Stimulated activated naive CD8-positive, alpha-beta T cell treated with anti-CD3 and anti-CD28 coated beads, Interleukin-15, amount 100 ng/mL, for 72 hours (primary cell): ENCODE data around the gene DTHD1.

Experiments
- ATAC-seq: fragments of 150-1000 bp; cut with Tn5 transposase; 2 replicates; pipeline ENCODE4 v1.10.0; 2021; ENCODE audit warnings: mild to moderate bottlenecking, moderate library complexity
- DNase-seq, 2 donors: peaks; one replicate each; pipeline ENCODE4 v3.0.0; 2021 to 2022
- H3K27ac Mint-ChIP-seq, 2 donors: one replicate each; pipeline ENCODE4 v1.8.0; 2022; ENCODE audit warnings: mild to moderate bottlenecking in 2 of 2, mixed read lengths in 2 of 2, moderate library complexity in 2 of 2
- H3K27me3 Mint-ChIP-seq: one replicate; pipeline ENCODE4 v1.8.0; 2022; ENCODE audit warnings: mixed read lengths
- H3K4me1 Mint-ChIP-seq: one replicate; pipeline ENCODE4 v1.8.0; 2022; ENCODE audit warnings: mild to moderate bottlenecking, mixed read lengths
- H3K4me3 Mint-ChIP-seq, 2 donors: one replicate each; pipeline ENCODE4 v1.8.0; 2022; ENCODE audit warnings: mild to moderate bottlenecking in 2 of 2, mixed read lengths in 2 of 2, moderate library complexity in 1 of 2
- H3K9me3 Mint-ChIP-seq, 2 donors: one replicate each; pipeline ENCODE4 v1.8.0; 2022; ENCODE audit warnings: mixed read lengths in 2 of 2

DTHD1 gene

DNA sequence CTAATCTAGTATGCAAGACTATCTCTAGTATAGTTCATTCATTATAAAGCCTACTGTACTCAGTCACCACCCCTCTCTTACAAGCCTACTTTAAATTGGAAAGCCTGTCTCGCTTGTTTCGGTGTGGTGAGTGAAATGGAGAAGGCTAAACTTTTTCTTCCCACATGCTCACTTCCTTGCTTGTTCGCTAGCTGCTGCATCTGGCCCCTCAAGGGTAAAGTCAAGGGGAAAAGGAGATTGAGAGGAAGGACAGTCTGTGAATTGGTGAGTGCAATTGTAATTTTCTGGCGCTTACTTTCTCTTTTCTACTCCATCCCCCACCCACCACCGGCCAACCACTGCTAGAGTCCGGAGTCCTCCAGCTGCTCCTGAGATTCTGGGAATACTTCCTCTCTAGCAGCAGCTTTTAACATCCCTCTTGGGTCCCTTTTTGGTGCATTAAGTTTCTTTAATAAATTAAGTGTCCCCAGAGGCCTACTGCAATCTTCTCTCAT, 25.0 kb upstream of the DTHD1 start:
- H3K9me3 Mint-ChIP-seq = peaks cover 0 to 7% of the 10 kb centered on the region in 2 donors
- H3K4me1 Mint-ChIP-seq = peaks cover 52% of the 10 kb centered on the region
- peak overlapping the region; percentile 68 to 79 for H3K4me3 Mint-ChIP-seq
- H3K27me3 Mint-ChIP-seq = no peaks in the 10 kb centered on the region
- DNase-seq (no peak), ATAC-seq (peak; percentile 48)
- peak overlapping the region; percentile 90 to 98 for H3K27ac Mint-ChIP-seq

DNA sequence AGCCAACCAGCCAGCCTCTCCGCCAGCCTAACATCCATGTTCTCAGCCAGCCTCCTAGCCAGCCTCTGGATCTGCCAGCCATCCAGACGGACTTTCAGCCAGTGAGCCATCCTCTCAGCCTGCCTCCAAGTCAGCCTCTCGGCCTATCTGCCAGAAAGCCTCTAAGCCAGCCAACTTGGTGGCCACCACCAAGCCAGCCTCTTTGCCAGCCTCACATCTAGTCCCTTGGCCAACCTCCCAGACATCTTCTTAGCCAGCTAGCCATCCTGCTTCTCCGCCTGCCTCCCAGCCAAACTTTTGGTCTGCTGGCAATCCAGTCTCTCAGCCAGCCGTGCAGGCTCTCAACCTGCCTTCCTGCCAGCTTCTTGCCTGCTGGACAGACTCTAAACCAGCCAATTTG, 20.7 kb upstream of the DTHD1 start:
- H3K4me1 Mint-ChIP-seq = peaks cover 37% of the 10 kb centered on the region
- no peak overlapping the region for H3K27ac Mint-ChIP-seq
- H3K27me3 Mint-ChIP-seq = no peaks in the 10 kb centered on the region
- peaks cover 0 to 7% of the 10 kb centered on the region in 2 donors for H3K9me3 Mint-ChIP-seq
- ATAC-seq (no peak), DNase-seq (no peak)
- no peak overlapping the region for H3K4me3 Mint-ChIP-seq

DNA sequence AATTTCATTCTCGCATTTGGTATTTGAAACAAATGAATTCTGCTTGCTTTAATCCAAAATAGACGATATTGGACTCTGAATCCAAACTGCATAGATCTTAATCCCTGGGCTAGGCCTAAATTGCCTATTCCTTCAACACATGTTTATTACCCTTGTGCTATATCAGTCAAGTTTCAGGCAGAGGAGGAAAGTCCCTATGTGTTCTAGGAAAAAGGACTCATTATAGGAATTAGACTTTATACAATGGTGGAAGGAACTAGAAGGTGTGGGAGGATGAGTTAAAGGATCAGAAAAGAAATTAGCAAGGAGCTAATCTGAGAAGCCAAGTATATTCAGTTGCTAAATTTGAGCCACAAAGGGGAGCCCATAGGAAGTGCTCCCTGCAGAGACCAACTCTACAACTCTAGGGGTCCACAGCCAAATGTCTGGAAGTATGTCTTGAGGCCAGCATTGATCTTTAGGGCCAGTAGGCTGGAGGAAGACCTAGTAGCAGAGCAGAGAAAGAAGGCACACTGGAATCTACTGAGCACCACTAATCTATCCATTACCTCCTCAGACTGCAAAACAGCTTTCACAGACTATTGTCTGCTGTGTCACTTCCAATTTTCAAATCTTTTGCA, 17.1 kb upstream of the DTHD1 start:
- ATAC-seq = peak; percentile 3
- Mint-ChIP-seq H3K4me1 (peaks cover 50% of the 10 kb centered on the region), H3K4me3 (peak overlapping the region in 1 of 2 donors; percentile 0), H3K27me3 (no peaks in the 10 kb centered on the region), H3K9me3 (peaks cover 0 to 7% of the 10 kb centered on the region in 2 donors), H3K27ac (peak overlapping the region in 1 of 2 donors; percentile 6)
- DNase-seq = no peak

DNA sequence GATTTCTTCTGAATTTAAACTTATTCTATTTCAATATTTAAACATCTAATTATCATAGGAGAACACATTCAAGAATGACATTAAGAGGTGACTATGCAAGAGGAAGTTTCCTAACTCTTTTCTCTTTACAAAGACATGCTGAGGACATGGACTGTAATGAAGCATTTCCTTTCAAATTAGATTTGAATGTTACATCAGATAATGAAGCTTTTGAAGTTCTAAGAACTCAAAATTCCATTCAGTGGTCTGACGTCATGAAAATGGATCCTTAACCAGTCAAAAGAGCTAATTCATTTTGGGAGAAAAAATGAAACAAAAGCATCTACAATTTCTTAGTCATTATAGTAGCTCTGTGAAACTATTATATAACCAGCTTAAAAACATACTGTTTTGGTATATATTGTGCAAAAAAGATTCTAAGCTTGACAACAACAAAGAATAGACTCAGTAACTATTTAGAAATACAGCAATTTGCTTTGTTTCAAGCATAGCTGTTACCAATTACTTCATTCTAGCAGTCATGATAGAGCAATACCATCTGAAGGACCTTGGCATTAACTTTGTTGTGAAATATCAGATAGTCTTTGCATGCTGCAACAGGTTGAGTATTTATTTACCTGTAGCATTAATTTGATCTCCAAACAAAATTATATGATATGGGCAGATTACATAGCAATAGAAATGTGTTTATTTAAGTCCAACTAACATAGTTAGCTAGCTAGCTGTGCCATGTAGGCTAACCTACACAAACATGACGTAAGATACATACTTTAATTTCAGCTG, 13.7 kb upstream of the DTHD1 start:
- ATAC-seq (peak; percentile 43), DNase-seq (no peak)
- H3K9me3 Mint-ChIP-seq = no peaks in the 10 kb centered on the region
- peak overlapping the region; percentile 93 to 94 for H3K27ac Mint-ChIP-seq
- H3K4me3 Mint-ChIP-seq = peak overlapping the region in 1 of 2 donors; percentile 11
- H3K4me1 Mint-ChIP-seq = peaks cover 56% of the 10 kb centered on the region
- H3K27me3 Mint-ChIP-seq = no peaks in the 10 kb centered on the region

DNA sequence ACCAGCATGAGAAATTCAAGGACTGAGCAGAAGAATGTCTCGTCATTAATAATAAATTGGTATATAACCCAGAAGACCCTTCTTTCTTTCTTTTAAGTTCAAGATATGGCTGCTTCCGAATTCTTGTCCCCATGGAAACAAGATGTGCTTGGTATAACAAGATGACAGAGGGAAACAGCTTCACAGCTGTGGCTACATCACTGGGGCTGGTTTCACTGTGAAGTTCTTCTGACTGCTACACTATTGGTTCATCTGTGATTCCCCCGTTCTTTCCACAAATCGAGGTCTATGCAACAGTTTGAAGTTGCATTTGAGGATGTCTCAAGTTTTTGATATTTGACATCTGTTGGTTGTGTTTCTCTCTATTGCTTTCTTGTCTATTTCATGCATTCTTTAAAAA, 12.3 kb upstream of the DTHD1 start:
- peak; percentile 30 to 74 for DNase-seq
- Mint-ChIP-seq H3K27me3 (no peaks in the 10 kb centered on the region), H3K27ac (peak overlapping the region; percentile 78 to 98), H3K4me1 (peaks cover 53% of the 10 kb centered on the region), H3K4me3 (peak overlapping the region in 1 of 2 donors; percentile 64), H3K9me3 (no peaks in the 10 kb centered on the region)
- peak; percentile 99 for ATAC-seq

DNA sequence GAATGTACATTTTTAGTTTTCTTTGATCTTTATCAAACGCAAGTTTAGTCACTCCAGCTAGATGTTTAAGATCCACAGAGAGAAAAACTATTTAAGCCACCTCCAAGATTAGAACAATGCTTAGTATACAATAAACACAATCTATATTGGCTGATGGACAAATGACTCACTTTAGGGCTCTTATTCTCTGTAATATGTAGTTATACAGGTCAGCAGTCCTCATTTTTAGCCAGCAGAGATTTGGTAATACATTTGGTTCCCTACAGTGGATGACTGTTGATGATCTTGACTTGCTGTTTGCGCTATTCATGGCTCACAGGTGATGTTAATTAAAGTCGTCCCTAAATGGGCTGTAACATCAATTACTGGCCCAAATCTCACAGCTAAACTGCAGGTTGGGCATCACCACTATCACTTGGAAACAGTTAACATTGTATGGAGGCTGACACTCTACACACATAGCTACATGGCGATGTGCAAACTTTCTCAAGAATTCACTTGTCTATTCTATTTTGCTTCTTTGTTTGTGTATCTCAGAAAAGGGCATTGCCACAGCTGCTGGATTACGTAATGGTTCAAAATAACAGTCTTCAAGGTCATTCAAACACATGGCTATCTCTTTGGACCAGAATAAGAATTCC, 11.8 kb upstream of the DTHD1 start:
- Mint-ChIP-seq H3K27ac (peak overlapping the region; percentile 78 to 98), H3K4me3 (no peak overlapping the region), H3K9me3 (no peaks in the 10 kb centered on the region), H3K27me3 (no peaks in the 10 kb centered on the region), H3K4me1 (peaks cover 47% of the 10 kb centered on the region)
- DNase-seq = no peak
- peak; percentile 13 for ATAC-seq

DNA sequence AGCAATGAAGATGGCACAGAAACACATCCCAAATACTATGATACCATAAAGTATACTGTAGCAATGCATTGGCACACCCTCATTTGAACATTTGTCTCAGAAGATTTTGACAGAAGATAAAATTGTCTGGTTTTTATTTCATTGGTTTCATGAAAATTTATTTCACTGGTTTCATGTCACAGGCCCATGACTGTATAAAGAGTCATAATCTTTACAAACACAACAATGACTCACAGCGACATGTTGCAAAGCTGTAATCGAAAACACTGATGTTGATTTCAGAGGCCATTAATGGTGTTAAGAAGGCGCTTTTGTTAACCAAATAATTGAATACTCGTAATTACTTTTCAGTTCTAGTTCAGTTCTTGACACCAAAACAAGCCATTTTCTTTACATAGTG, 8.1 kb upstream of the DTHD1 start:
- ATAC-seq (no peak), DNase-seq (no peak)
- no peaks in the 10 kb centered on the region for H3K27me3 Mint-ChIP-seq
- H3K27ac Mint-ChIP-seq = no peak overlapping the region
- H3K4me3 Mint-ChIP-seq = no peak overlapping the region
- H3K4me1 Mint-ChIP-seq = peaks cover 36% of the 10 kb centered on the region
- H3K9me3 Mint-ChIP-seq = no peaks in the 10 kb centered on the region

DNA sequence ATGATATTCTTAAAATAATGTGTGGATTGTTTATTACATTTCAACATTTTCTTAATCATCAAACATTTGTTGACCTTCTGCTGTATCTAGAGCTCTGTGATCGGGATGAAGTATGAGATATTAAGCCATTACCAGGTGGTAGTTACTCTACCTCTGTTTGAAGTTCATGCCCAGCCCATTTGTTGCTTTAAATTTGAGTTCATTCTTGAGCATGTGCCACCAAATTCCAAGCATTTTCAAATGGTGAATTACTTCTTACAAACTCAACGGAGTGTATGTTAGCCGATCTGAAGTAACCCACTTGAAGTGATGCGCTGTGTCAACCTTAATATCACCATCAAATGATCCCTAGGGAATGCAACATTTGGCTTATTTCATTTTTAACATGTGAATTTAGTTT, 7.3 kb upstream of the DTHD1 start:
- ATAC-seq = no peak
- Mint-ChIP-seq H3K27me3 (no peaks in the 10 kb centered on the region), H3K9me3 (no peaks in the 10 kb centered on the region), H3K4me1 (peaks cover 36% of the 10 kb centered on the region), H3K4me3 (no peak overlapping the region), H3K27ac (no peak overlapping the region)
- DNase-seq = no peak

DNA sequence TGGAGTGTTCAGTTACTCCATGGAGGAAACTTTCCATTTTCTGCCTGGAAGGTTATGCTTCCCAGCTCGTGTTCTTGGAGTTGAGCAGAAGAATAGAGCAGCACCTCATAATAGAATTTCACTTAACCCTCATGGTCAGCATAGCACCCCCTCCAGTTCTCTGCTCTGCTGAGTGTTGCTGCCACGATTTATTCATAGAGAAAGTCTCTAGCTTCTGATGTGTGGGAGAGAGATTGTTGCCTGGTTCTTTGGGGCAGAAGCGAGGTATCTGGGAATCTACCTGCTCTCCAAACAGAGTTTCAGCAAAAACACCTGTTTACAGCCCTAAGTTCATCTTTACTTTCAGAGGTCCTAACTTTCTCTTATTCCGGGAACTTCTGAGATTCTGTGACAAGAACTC, 3.9 kb upstream of the DTHD1 start:
- peaks cover 61% of the 10 kb centered on the region for H3K4me1 Mint-ChIP-seq
- peak overlapping the region in 1 of 2 donors; percentile 64 for H3K27ac Mint-ChIP-seq
- DNase-seq (no peak), ATAC-seq (peak; percentile 52)
- H3K27me3 Mint-ChIP-seq = no peaks in the 10 kb centered on the region
- peak overlapping the region; percentile 25 to 27 for H3K4me3 Mint-ChIP-seq
- H3K9me3 Mint-ChIP-seq = no peaks in the 10 kb centered on the region

DNA sequence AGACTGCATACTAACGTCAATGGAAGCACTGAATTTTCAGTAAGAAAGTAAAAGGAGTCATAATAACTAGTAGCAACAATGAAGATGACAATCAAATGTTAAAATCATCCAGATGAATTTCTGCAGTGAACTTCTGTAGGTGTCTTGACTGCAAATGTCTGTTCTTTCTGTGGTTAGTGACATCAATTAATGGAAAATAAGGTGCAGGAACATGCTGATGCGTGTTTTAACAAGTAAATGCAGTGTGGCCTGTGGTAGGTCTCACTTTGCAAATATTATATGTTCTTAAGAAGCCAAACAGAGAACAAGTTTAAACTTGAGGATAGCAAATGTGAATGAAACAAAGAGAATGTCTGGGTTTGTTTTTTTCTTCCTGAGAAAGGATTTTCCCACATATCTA, 2.6 kb upstream of the DTHD1 start:
- Mint-ChIP-seq H3K4me1 (peaks cover 72% of the 10 kb centered on the region), H3K9me3 (no peaks in the 10 kb centered on the region), H3K27me3 (no peaks in the 10 kb centered on the region), H3K27ac (no peak overlapping the region), H3K4me3 (peak overlapping the region; percentile 44 to 51)
- DNase-seq = no peak
- peak; percentile 61 for ATAC-seq

DNA sequence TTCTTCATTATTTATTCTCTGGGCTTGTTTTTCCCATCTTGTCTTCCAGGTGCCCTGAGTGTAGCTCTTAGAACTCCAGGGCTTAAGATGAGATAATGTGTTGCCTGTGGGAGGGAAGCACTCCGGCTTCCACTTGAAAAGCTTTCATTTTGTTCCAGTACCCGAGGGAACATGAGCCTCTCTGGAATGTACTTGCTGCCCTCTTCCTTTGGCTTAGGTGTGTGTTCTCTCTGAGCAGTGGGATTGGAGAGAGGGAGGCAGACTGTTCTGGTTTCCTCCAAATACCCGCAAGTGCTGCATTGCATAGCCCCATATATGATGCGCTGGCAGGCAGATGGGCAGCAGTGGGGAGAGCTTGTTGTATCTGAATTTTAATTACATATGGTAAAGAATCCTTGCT, 861 bp upstream of the DTHD1 start:
- H3K27ac Mint-ChIP-seq = no peak overlapping the region
- ATAC-seq (no peak), DNase-seq (no peak)
- H3K27me3 Mint-ChIP-seq = no peaks in the 10 kb centered on the region
- H3K9me3 Mint-ChIP-seq = peaks cover 0 to under 1% of the 10 kb centered on the region in 2 donors
- H3K4me1 Mint-ChIP-seq = peaks cover 90% of the 10 kb centered on the region
- H3K4me3 Mint-ChIP-seq = no peak overlapping the region

DNA sequence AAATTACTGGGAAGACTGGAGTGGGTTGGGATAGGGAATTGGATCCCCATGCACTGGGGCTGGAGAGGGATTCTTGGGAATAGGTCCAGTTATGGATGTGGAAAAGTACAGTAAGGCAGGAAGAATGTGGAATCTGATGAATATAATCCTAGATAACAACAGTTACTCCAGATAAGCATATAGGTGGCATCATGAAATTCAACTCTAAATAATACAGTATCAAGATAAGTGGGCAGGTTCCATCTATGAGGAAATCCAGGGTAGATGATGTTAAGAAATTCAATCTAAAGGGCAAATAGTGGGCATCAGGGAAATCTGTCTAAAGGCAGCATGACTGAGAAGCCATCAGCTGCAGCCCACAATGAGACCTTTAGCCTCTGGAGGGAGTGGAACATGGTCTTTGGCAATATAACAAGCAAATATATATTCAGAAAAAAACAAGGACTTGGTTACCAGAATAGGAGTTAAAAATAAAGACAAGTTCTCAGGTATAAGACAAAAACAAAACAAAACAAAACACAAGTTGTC, 1.2 kb downstream of the DTHD1 start:
- Mint-ChIP-seq H3K4me3 (no peak overlapping the region), H3K4me1 (peaks cover 93% of the 10 kb centered on the region), H3K9me3 (peaks cover 3 to 5% of the 10 kb centered on the region in 2 donors), H3K27me3 (no peaks in the 10 kb centered on the region), H3K27ac (no peak overlapping the region)
- no peak for ATAC-seq
- no peak for DNase-seq

DNA sequence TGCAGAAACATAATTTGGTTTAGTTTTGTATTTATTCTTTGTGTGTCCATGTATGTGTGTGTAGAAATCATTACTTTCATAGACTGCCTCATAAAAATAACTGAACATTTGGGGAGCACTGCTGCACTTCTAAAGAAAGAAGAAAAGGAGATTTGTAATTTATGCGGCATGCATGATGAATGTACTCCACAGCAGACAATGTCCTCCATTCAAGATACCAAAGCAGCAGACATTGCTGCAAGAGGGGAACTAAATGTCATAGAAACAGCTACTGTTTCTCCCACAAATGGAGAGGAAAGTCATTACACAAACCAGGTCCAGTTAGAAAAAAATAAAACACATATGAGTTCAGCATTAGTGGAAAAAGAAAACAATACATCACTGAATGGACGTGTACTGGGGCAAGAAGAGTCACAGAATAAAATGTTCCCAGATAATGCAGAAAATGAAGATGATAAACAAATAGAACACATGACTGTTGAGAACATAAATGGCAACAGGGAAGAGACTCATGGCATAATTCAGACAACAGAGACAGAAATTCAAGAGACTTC, 2.6 kb downstream of the DTHD1 start:
- Mint-ChIP-seq H3K4me3 (no peak overlapping the region), H3K9me3 (peaks cover 5 to 6% of the 10 kb centered on the region in 2 donors), H3K27me3 (no peaks in the 10 kb centered on the region), H3K4me1 (peaks cover 91% of the 10 kb centered on the region), H3K27ac (no peak overlapping the region)
- ATAC-seq = no peak
- no peak for DNase-seq

DNA sequence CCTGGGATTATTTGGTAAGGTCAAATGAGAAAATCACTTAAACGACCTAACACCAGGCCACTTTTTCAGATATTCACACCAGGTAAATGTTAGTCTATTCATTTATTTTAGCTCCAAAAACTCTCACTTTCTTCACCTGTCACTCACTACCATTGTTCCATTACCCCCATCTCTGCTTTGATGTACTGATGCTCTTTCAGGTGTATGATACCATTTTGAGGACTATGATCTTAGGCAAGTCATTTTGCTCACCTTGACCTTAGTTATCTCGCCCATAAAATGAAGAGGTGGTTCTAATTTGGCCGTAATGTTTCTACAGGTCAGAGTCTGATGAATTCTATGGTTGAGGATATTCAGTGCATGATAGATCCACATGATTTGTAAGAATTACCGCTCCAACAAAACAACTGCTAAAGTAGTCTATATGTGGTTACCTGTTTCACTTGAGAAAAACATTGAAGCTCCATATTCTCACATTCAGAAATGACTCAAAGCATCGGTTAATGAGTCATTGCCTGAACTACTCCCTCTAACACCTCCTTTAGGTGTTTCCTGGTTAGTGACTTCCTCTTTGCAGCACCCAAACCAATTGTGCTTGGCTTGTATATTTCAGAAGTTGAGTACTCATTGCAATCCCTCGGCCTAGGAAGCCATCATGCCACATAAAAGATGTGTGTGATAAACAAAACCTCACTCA, 4.5 kb downstream of the DTHD1 start:
- DNase-seq = peak; percentile 68 to 79
- Mint-ChIP-seq H3K27ac (peak overlapping the region; percentile 97 to 99), H3K4me3 (peak overlapping the region; percentile 58 to 73), H3K27me3 (no peaks in the 10 kb centered on the region), H3K4me1 (peaks cover 72% of the 10 kb centered on the region), H3K9me3 (peaks cover 5 to 6% of the 10 kb centered on the region in 2 donors)
- peak; percentile 98 for ATAC-seq

DNA sequence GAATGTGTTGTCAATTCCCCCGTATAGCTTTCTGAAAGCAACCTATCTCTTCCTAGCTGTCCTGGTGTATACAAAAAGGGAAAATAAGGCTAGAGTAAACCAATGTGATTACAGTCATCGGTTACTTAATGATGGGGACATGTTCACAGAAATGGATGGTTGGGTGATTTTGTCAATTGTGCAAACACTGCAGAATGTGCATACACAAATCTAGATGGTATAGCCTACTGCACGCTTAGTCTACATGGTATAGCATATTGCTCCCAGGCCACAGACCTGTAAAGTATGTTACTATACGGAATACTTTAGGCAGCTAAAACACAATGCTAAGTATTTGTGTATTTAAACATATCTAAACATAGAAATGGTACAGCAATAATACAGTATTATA, 5.1 kb downstream of the DTHD1 start:
- Mint-ChIP-seq H3K27ac (peak overlapping the region; percentile 97 to 99), H3K9me3 (peaks cover 5 to 6% of the 10 kb centered on the region in 2 donors), H3K4me1 (peaks cover 66% of the 10 kb centered on the region), H3K27me3 (no peaks in the 10 kb centered on the region), H3K4me3 (peak overlapping the region; percentile 13 to 73)
- DNase-seq = no peak
- ATAC-seq = no peak
